Vagina (tissue), 2 donors: ENCODE data around the gene GPBP1. TPM values are rescaled to one million over a fixed set of nuclear protein-coding genes. Genes with fewer than 3 reads are reported as not detected.
A peak's percentile ranks its signal among the peaks of the same experiment; 100 is the strongest.
"Not testable (repeated sequence)": the region's sequence is repeated elsewhere in the genome, so short reads cannot be mapped to it uniquely, and the experiment has no call there.

Source experiments
- DNase-seq, 2 donors: peaks; one replicate each; pipeline ENCODE4 v3.0.0-alpha.2; 2017; ENCODE audit errors: extremely low spot score in 2 of 2
- H3K27ac ChIP-seq: fragments of 200-600 bp; sonication (generic); one replicate; pipeline ENCODE4 v1.5.1; 2019
- H3K27me3 ChIP-seq: fragments of 200-600 bp; sonication (generic); one replicate; pipeline ENCODE4 v1.5.1; 2019
- H3K36me3 ChIP-seq, 2 donors: fragments of 200-600 bp; sonication (generic); one replicate each; pipeline ENCODE4 v1.5.1; 2017 to 2019
- H3K4me1 ChIP-seq: fragments of 200-600 bp; sonication (generic); one replicate; pipeline ENCODE4 v1.5.1; 2019
- H3K4me3 ChIP-seq, 2 donors: fragments of 200-600 bp; sonication (generic); 1 replicate in 1 of 2; 2 replicates in 1 of 2; pipeline ENCODE4 v1.5.1; 2016 to 2019
- H3K9me3 ChIP-seq: fragments of 200-600 bp; sonication (generic); one replicate; pipeline ENCODE4 v1.5.1; 2019
- POLR2A ChIP-seq, 2 donors: fragments of 450-650 bp; IDR thresholded peaks; one replicate each; pipeline ENCODE4 v1.6.1; 2017; ENCODE audit warnings: antibody characterized with exemption in 2 of 2, mild to moderate bottlenecking in 2 of 2, moderate library complexity in 2 of 2
- POLR2AphosphoS5 ChIP-seq, 2 donors: sonication (generic); formaldehyde crosslinking; IDR thresholded peaks; one replicate each; pipeline ENCODE4 v1.9.0; 2017; ENCODE audit warnings: antibody characterized with exemption in 2 of 2, mild to moderate bottlenecking in 2 of 2, low read depth in 1 of 2; ENCODE audit not compliant: insufficient read depth in 1 of 2
- intact Hi-C: fragments of 100-400 bp; cut with DNase I; formaldehyde crosslinking; loops from one replicate; pipeline ENCODE4 v1.15.1; 2023
- total RNA-seq: library from RNA; depleted of rRNA; stranded (reverse); fragments of >200 nt; gene quantifications from one replicate; pipeline ENCODE4 v1.2.3, GENCODE V29; 2016
- TF ChIP-seq, protein P1 (sequence below), 3 experiments: fragments of 450-650 bp in 2 of 3; fragments of 200-600 bp in 1 of 3; sonication (generic) in 1 of 3; IDR thresholded peaks; one replicate each; pipeline ENCODE4 v1.5.1; 2017 to 2019; ENCODE audit warnings: antibody characterized with exemption in 3 of 3, mild to moderate bottlenecking in 2 of 3, moderate library complexity in 2 of 3

GPBP1 gene
- total RNA-seq, 1 donor from 2014 or later, result 62.6 TPM

DNA sequence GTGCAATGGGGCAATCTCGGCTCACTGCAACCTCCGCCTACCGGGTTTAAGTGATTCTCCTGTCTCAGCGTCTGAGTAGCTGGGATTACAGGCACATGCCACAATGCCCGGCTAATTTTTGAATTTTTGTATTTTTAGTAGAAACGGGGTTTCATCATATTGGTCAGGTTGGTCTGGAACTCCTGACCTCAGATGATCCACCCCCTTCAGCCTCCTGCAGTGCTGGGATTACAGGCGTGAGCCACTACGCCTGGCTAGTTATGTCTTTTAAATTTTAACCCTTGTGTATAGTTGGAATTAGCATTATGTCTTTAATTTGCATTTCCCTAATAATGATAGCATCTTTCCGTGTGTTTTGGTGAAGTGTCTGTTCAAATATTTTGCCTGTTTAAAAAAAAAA is 11.5 kb downstream of the GPBP1 start:
- Histone ChIP-seq H3K4me3 (peak overlapping the region in 1 of 2 donors; percentile 16), H3K9me3 (no peaks in the 10 kb centered on the region), H3K27me3 (no peaks in the 10 kb centered on the region), H3K27ac (no peak overlapping the region), H3K4me1 (peaks cover 98% of the 10 kb centered on the region), H3K36me3 (no peaks in the 10 kb centered on the region)
- intact Hi-C loops, result no loop called here
- TF ChIP-seq POLR2A (IDR thresholded peaks at IDR 0.05) (no peak), POLR2AphosphoS5 (IDR thresholded peaks at IDR 0.05; ENCODE audit: insufficient read depth in 1 of 2, low read depth in 1 of 2) (no peak)
- TF ChIP-seq, protein P1, sequence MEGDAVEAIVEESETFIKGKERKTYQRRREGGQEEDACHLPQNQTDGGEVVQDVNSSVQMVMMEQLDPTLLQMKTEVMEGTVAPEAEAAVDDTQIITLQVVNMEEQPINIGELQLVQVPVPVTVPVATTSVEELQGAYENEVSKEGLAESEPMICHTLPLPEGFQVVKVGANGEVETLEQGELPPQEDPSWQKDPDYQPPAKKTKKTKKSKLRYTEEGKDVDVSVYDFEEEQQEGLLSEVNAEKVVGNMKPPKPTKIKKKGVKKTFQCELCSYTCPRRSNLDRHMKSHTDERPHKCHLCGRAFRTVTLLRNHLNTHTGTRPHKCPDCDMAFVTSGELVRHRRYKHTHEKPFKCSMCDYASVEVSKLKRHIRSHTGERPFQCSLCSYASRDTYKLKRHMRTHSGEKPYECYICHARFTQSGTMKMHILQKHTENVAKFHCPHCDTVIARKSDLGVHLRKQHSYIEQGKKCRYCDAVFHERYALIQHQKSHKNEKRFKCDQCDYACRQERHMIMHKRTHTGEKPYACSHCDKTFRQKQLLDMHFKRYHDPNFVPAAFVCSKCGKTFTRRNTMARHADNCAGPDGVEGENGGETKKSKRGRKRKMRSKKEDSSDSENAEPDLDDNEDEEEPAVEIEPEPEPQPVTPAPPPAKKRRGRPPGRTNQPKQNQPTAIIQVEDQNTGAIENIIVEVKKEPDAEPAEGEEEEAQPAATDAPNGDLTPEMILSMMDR (IDR thresholded peaks at IDR 0.05), result no peak
- DNase-seq, result no peak

DNA sequence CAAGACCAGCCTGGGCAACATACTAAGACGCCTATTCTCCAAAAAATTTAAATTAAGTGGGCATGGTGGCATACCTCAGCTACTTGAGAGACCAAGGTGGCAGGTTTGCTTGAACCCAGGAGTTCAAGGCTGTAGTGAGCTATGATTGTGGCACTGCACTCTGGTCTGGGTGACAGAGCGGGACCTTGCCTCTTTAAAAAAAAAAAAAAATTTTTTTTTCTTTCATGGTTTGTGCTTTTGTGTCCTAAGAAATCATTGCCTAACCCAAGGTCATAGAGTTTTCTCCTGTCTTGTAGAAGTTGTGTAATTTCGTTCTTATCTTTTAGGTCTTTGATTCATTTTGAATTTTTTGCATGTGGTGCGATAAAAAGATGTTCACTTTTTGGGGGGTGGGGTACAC is 12.3 kb downstream of the GPBP1 start:
- Histone ChIP-seq H3K4me1 (peaks cover 98% of the 10 kb centered on the region), H3K27me3 (no peaks in the 10 kb centered on the region), H3K36me3 (no peaks in the 10 kb centered on the region), H3K4me3 (no peak overlapping the region), H3K27ac (no peak overlapping the region), H3K9me3 (no peaks in the 10 kb centered on the region)
- DNase-seq, result no peak
- no peak for TF ChIP-seq POLR2A (IDR thresholded peaks at IDR 0.05)
- no peak for TF ChIP-seq POLR2AphosphoS5 (IDR thresholded peaks at IDR 0.05; ENCODE audit: insufficient read depth in 1 of 2, low read depth in 1 of 2)
- TF ChIP-seq, protein P1 (IDR thresholded peaks at IDR 0.05), result no peak
- intact Hi-C loops, result no loop called here

GRCh38 chr5:57187977-57188376 is 14.1 kb downstream of the GPBP1 start:
- H3K27me3 ChIP-seq, H3K36me3 ChIP-seq, DNase-seq, H3K27ac ChIP-seq, intact Hi-C loops, H3K9me3 ChIP-seq, H3K4me3 ChIP-seq: not testable (repeated sequence)
- H3K4me1 ChIP-seq, result peaks cover 82% of the 10 kb centered on the region

DNA sequence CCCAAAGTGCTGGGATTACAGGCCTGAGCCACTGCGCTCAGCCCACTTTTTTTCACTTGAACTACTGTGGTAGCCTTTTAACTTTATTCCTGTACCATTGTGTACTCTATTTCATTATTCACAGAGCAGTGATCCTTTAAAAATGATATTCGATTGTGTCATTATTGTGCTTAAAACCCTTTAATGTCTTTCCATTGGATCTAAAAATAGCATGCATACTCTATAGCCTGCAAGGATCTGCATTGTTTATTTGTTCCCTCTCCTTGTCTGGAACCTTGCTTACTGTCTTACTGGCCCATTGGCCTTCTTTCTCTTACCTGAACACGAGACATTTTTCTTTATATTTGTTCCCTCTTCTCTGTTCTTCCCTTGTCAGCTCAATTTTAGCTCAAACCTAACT is 15.7 kb downstream of the GPBP1 start:
- no peak for DNase-seq
- TF ChIP-seq POLR2AphosphoS5 (IDR thresholded peaks at IDR 0.05; ENCODE audit: insufficient read depth in 1 of 2, low read depth in 1 of 2), result no peak
- no peak for TF ChIP-seq POLR2A (IDR thresholded peaks at IDR 0.05)
- Histone ChIP-seq H3K27ac (no peak overlapping the region), H3K27me3 (no peaks in the 10 kb centered on the region), H3K9me3 (no peaks in the 10 kb centered on the region), H3K36me3 (no peaks in the 10 kb centered on the region), H3K4me3 (no peak overlapping the region), H3K4me1 (peaks cover 68% of the 10 kb centered on the region)
- intact Hi-C loops, result no loop called here

DNA sequence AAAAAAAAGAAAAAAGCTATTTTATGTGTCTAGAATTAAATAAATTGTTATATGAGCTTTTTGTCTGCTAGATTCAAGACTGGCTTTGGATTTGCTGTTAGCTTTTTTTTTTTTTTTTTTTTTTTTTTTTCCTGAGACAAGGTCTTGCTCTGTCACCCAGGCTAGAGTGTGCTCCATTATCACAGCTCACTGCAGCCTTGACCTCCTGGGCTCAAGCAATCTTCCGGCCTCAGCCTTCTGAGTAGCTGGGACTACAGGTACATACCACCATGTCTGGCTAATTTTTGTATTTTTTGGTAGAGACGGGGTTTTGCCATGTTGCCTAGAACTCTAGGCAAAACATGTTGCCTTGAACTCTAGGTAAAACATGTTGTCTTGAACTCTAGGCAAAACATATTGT is 16.7 kb downstream of the GPBP1 start:
- H3K9me3 ChIP-seq, result no peaks in the 10 kb centered on the region
- H3K4me3 ChIP-seq, result no peak overlapping the region
- DNase-seq, result no peak
- peaks cover 57% of the 10 kb centered on the region for H3K4me1 ChIP-seq
- TF ChIP-seq, protein P1 (IDR thresholded peaks at IDR 0.05), result no peak
- TF ChIP-seq POLR2A (IDR thresholded peaks at IDR 0.05) (no peak), POLR2AphosphoS5 (IDR thresholded peaks at IDR 0.05; ENCODE audit: insufficient read depth in 1 of 2, low read depth in 1 of 2) (no peak)
- no peaks in the 10 kb centered on the region for H3K27me3 ChIP-seq
- intact Hi-C loops, result no loop called here
- no peak overlapping the region for H3K27ac ChIP-seq
- H3K36me3 ChIP-seq, result no peaks in the 10 kb centered on the region

GRCh38 chr5:57191163-57191562 is 17.3 kb downstream of the GPBP1 start:
- H3K27ac ChIP-seq, result no peak overlapping the region
- DNase-seq, result no peak
- H3K36me3 ChIP-seq, result no peaks in the 10 kb centered on the region
- no peak overlapping the region for H3K4me3 ChIP-seq
- H3K4me1 ChIP-seq, result peaks cover 51% of the 10 kb centered on the region
- H3K9me3 ChIP-seq, result no peaks in the 10 kb centered on the region
- intact Hi-C loops, result no loop called here
- TF ChIP-seq, protein P1 (IDR thresholded peaks at IDR 0.05), result no peak
- TF ChIP-seq POLR2AphosphoS5 (IDR thresholded peaks at IDR 0.05; ENCODE audit: insufficient read depth in 1 of 2, low read depth in 1 of 2) (no peak), POLR2A (IDR thresholded peaks at IDR 0.05) (no peak)
- no peaks in the 10 kb centered on the region for H3K27me3 ChIP-seq
